Mucosa of descending colon (tissue), 3 donors: Measurements from ENCODE around the gene PTPN18. TPM values are rescaled to one million over a fixed set of nuclear protein-coding genes. Genes with fewer than 3 reads are reported as not detected.
A peak's percentile ranks its signal among the peaks of the same experiment; 100 is the strongest.

Experiments
- ATAC-seq: fragments of 200-7000 bp; cut with Tn5 transposase; one replicate; pipeline ENCODE4 v1.9.1; 2020; ENCODE audit warnings: mild to moderate bottlenecking, moderate library complexity
- DNase-seq, 3 donors: peaks; one replicate each; pipeline ENCODE4 v3.0.0-alpha.2; 2020
- H3K36me3 ChIP-seq: fragments of 200-600 bp; one replicate; pipeline ENCODE4 v1.8.0; 2021; ENCODE audit warnings: low read depth, mild to moderate bottlenecking
- H3K4me1 ChIP-seq: fragments of 200-600 bp; one replicate; pipeline ENCODE4 v1.8.0; 2021; ENCODE audit warnings: low read depth, mild to moderate bottlenecking
- H3K4me3 ChIP-seq: fragments of 200-600 bp; one replicate; pipeline ENCODE4 v1.8.0; 2021; ENCODE audit warnings: mild to moderate bottlenecking
- H3K9me3 ChIP-seq: fragments of 200-600 bp; one replicate; pipeline ENCODE4 v1.8.0; 2021; ENCODE audit warnings: mild to moderate bottlenecking
- intact Hi-C, 2 donors: fragments of 100-400 bp; cut with DNase I in 1 of 2; cut with micrococcal nuclease in 1 of 2; formaldehyde crosslinking; loops; one replicate each; pipeline versions ENCODE4 v1.11.0 to v1.11.1; 2022; cut with DNase I, micrococcal nuclease
- total RNA-seq, 3 donors: library from RNA; stranded (reverse); fragmentation: NEBNext Ultra II Directional in 2 of 3; extraction: Animal tissue kit (Norgen Biotek cat#: 25700) in 2 of 3; gene quantifications; one replicate each; pipeline versions ENCODE4 v1.2.1 to v1.2.4, GENCODE V29; 2021 to 2023
- TF ChIP-seq, protein P1 (sequence below): fragments of 200-600 bp; IDR thresholded peaks from one replicate; pipeline ENCODE4 v1.8.0; 2022; ENCODE audit warnings: antibody characterized with exemption, mild to moderate bottlenecking
- donor health status: DM: no; HTN: no; CAD: no; lungs with moderate emphysema.
- donor health status: DM: no; HTN: no; CAD: no.
- donor health status: DM: no; HTN: yes; CAD: no.

PTPN18 gene
- total RNA-seq, 3 donors from 2014 or later, result 115 to 197 (median 120) TPM

DNA sequence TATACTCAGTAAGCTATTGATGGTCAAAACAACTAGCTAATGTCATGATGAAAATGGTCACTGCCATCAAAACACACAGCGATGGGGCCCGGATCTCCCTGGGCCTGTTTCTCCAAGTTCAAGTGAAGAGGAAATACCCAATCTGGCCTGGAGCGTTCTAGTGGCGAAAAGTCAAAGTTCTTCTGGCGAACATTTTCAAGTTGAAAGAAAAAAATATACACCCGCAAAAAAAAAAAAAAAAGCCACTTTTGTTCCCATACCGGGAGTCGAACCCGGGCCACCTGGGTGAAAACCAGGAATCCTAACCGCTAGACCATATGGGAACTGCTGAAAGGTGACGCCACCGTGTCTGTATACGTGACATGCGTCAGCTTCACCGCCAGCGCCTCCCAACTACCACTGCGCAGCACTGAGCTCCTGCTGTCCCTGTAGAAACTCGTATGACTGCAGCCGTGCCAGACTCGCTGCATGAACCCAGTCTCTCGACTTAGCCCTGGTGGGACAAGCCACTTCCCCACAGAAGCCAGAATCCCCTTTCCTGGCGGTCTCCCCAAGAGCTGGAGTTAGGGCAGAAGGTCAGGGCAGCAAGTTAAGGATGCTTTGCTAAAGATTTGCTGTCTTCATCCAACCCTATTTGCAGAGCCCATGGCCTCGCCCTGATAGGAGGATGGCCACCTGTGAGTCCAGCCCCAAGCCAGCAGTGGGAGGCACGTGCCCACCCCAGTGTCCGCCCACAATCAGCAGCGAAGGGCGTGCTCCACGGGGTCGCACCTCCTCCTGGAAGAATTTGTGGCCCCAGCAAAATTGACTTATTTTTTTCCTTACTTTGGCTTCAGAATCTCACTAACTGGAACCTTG is 18.8 kb upstream of the PTPN18 start:
- peaks cover 6% of the 10 kb centered on the region for H3K4me1 ChIP-seq
- H3K36me3 ChIP-seq, result no peaks in the 10 kb centered on the region
- intact Hi-C loops, result loop anchor here (10.0 kb wide), 1 partner anchor 152 kb away; the partner anchor contains the start of genes MZT2B (in 2 of the 2) and SMPD4 (in 2 of the 2)

DNA sequence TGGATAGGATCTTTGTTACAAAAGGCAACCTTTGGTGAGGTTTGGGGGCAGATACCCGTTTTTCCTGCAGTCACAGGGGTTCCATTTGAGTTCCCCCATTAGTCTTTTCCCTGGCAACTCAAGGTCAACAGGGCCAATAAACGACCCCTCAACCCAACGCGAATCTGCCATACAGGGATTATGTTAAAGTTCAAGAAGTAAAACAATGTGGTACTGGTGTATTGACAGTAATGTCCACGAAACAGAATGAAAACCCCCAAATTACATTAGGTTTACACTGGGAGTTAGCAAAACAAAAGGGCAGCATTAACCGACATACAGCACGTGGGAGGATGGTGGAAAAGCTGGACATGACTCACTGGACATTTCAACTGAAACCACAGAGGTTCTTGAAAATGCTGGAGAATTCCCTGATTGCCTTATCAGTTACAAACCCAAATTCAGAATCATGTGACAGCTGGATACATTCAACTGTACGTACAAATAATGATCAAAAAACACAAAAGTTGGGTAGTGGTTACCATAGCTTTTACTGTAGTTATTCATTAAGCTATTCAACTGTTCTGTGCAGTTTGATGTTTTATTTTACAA is 18.0 kb upstream of the PTPN18 start:
- Histone ChIP-seq H3K36me3 (no peaks in the 10 kb centered on the region), H3K4me3 (no peak overlapping the region), H3K4me1 (peaks cover 6% of the 10 kb centered on the region), H3K9me3 (no peaks in the 10 kb centered on the region)
- no peak for DNase-seq
- ATAC-seq, result no peak
- TF ChIP-seq, protein P1, sequence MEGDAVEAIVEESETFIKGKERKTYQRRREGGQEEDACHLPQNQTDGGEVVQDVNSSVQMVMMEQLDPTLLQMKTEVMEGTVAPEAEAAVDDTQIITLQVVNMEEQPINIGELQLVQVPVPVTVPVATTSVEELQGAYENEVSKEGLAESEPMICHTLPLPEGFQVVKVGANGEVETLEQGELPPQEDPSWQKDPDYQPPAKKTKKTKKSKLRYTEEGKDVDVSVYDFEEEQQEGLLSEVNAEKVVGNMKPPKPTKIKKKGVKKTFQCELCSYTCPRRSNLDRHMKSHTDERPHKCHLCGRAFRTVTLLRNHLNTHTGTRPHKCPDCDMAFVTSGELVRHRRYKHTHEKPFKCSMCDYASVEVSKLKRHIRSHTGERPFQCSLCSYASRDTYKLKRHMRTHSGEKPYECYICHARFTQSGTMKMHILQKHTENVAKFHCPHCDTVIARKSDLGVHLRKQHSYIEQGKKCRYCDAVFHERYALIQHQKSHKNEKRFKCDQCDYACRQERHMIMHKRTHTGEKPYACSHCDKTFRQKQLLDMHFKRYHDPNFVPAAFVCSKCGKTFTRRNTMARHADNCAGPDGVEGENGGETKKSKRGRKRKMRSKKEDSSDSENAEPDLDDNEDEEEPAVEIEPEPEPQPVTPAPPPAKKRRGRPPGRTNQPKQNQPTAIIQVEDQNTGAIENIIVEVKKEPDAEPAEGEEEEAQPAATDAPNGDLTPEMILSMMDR, result no peak
- intact Hi-C loops, result loop anchor here (10.0 kb wide), 1 partner anchor 153 kb away; the partner anchor contains the start of genes MZT2B (in 2 of the 2) and SMPD4 (in 2 of the 2)

More for the DNA sequence above, 18.8 kb upstream of the PTPN18 start:
- no peaks in the 10 kb centered on the region for H3K9me3 ChIP-seq
- DNase-seq, result peak; percentile 80 to 92 (median 89)
- no peak overlapping the region for H3K4me3 ChIP-seq
- peak; percentile 75 for ATAC-seq
- TF ChIP-seq, protein P1, result no peak

DNA sequence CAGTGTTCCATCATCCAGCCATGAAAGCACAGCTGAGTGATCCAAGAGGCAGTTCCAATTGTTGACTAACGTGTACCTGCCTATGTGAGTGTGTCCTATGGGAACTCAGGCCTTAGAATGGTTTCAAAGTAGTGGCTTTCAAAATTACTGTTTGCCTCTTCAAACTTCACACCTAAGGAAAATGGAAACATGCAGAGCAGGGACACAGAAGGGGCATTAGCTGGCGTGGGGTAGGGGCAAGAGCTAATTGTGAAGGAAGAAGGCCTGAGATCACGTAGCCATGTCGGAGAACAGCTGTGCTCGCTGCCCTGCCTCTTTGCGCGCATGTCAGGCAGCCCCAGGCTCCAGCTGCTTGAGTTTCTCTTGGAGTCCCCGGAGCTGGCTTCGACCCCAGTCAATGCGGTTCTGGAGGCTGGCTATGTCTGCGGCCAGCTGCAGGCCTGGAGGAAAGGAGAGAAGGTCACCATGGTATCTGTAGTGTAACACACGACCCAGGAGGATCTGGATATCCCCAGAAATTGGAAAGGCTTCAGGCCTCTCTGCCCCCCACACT is 17.0 kb upstream of the PTPN18 start:
- peaks cover 9% of the 10 kb centered on the region for H3K4me1 ChIP-seq
- no peaks in the 10 kb centered on the region for H3K9me3 ChIP-seq
- H3K36me3 ChIP-seq, result no peaks in the 10 kb centered on the region
- ATAC-seq (no peak), DNase-seq (no peak)
- no peak overlapping the region for H3K4me3 ChIP-seq
- intact Hi-C loops, result loop anchor here (10.0 kb wide), 1 partner anchor 154 kb away; the partner anchor contains the start of genes MZT2B (in 2 of the 2) and SMPD4 (in 2 of the 2)
- TF ChIP-seq, protein P1, result no peak

DNA sequence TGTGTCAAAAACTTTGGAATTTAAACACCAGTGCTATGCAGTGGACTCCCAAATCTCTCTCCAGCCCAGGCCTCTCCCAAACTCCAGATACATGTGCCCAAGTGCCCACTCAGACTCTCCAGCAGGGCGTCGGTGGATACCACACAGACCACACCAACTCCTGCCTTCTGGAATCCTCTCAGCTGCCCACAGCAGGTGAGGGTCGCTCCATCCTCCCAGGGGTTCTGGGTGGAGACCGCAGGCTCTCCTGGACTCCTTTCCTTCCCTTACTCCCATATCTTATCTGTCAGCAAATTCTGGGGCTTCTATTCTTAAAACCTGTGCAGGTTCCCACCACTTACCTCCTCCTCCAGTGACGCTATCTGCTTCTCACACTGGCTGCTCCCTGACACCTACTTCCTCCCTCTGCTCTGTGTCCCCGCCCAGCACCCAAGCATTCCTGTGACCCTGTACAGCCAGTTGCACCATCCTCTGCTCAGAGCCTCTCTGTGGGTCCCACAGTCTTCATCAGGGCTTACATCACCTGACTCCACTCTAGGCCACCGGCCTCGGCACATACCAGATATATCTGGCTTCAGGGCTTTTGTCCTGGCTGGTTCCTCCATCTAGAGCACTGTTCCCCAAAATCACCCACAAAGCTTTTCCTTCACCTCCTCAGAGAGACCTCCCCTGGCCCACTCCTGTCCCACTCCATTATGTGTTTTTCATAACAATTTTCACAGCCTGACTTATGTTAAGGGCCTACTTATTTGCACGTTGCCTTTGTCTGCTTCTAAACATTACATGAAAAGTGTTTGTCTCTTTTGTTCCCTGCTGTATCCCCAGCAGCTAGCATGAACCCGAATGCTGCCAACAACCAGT is 15.7 kb upstream of the PTPN18 start:
- peaks cover under 1% of the 10 kb centered on the region for H3K36me3 ChIP-seq
- peaks cover 11% of the 10 kb centered on the region for H3K4me1 ChIP-seq
- intact Hi-C loops, result loop anchor here (10.0 kb wide), 1 partner anchor 155 kb away; the partner anchor contains the start of genes MZT2B (in 2 of the 2) and SMPD4 (in 2 of the 2)
- DNase-seq (peak in 1 of 3 donors; percentile 35), ATAC-seq (no peak)
- H3K4me3 ChIP-seq, result no peak overlapping the region
- TF ChIP-seq, protein P1, result no peak
- H3K9me3 ChIP-seq, result no peaks in the 10 kb centered on the region

DNA sequence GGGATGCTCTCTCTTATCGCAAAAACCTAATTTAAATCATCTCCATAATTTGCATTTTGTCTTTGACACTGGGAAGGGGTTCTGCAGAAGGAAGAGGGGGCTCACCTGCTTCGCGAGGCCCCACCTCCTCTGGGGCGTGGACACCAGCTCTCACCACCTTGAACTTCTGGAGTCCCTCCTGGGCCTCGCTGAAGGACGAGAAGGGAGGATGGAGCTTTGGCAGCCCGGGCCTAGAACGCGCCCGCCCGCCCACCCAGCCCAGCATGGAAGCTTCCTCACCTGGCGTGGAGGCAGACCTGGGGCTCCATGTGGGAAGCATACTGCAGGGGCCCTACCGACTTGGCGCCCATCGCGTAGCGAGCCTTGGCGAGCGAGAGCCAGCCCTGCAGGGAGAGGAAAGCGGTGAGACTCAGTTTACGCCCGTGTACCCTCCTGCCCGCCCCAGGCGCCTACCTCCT is 14.3 kb upstream of the PTPN18 start:
- Histone ChIP-seq H3K4me1 (peaks cover 11% of the 10 kb centered on the region), H3K4me3 (peak overlapping the region; percentile 56), H3K9me3 (no peaks in the 10 kb centered on the region), H3K36me3 (peaks cover 15% of the 10 kb centered on the region)
- intact Hi-C loops, result no loop called here
- TF ChIP-seq, protein P1, result no peak
- peak; percentile 10 for ATAC-seq
- peak in 1 of 3 donors; percentile 69 for DNase-seq
